Tongue (tissue), 1 donor: ENCODE results near the gene APLN. TPM values are rescaled to one million over a fixed set of nuclear protein-coding genes. Genes with fewer than 3 reads are reported as not detected.

ENCODE experiments used
- total RNA-seq: library from RNA; depleted of rRNA; stranded (reverse); fragments of >200 nt; gene quantifications from one replicate; pipeline ENCODE4 v1.2.3, GENCODE V29; 2014

The APLN gene
- total RNA-seq, 1 donor from 2014 or later: 6.9 TPM

Other genes with a start within 250 kb of the APLN start
- gene SMARCA1, start 131.5 kb downstream of the APLN start, total RNA-seq: 90.7 TPM
- gene OCRL, start 114.7 kb downstream of the APLN start, total RNA-seq: 13.7 TPM
- 0.72 TPM for gene XPNPEP2, start 84.0 kb upstream of the APLN start, total RNA-seq
- gene SASH3, start 125.0 kb upstream of the APLN start, total RNA-seq: 1.5 TPM
- gene ZDHHC9, start 188.9 kb upstream of the APLN start, total RNA-seq: 15.0 TPM